ENCODE results near the gene NUP85.
"Not testable (repeated sequence)": the region's sequence is repeated elsewhere in the genome, so short reads cannot be mapped to it uniquely, and the experiment has no call there.

NUP85 gene

DNA sequence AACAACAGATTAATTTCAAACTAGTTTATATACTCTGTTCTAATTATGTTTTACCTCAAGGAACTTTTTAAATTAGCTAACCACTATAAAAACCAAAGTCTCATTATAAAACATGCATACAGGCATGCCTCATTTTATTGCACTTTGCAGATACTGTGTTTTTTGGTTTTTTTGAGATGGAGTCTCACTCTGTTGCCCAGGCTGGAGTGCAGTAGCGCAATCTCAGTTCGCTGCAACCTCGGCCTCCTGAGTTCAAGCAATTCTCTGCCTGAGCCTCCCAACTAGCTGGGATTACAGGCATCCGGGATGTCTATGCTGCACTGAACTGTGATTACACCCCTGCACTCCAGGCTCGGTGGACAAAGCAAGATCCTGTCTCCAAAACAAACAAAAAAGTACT lies 42.4 kb upstream of the NUP85 start:
- no peaks in the 10 kb centered on the region for H3K27me3 ChIP-seq (ENCODE audit: insufficient read depth, poor library complexity, severe bottlenecking)
- TF ChIP-seq SPI1 (IDR thresholded peaks at IDR 0.05; ENCODE audit: borderline replicate concordance, low read depth) (no peak), POLR2AphosphoS5 (IDR thresholded peaks at IDR 0.05; ENCODE audit: low read depth) (no peak), CTCF (IDR thresholded peaks at IDR 0.05; ENCODE audit: insufficient read depth, low read length) (no peak), GABPA (IDR thresholded peaks at IDR 0.05; ENCODE audit: low read depth) (no peak)
- TF ChIP-seq, protein P1, sequence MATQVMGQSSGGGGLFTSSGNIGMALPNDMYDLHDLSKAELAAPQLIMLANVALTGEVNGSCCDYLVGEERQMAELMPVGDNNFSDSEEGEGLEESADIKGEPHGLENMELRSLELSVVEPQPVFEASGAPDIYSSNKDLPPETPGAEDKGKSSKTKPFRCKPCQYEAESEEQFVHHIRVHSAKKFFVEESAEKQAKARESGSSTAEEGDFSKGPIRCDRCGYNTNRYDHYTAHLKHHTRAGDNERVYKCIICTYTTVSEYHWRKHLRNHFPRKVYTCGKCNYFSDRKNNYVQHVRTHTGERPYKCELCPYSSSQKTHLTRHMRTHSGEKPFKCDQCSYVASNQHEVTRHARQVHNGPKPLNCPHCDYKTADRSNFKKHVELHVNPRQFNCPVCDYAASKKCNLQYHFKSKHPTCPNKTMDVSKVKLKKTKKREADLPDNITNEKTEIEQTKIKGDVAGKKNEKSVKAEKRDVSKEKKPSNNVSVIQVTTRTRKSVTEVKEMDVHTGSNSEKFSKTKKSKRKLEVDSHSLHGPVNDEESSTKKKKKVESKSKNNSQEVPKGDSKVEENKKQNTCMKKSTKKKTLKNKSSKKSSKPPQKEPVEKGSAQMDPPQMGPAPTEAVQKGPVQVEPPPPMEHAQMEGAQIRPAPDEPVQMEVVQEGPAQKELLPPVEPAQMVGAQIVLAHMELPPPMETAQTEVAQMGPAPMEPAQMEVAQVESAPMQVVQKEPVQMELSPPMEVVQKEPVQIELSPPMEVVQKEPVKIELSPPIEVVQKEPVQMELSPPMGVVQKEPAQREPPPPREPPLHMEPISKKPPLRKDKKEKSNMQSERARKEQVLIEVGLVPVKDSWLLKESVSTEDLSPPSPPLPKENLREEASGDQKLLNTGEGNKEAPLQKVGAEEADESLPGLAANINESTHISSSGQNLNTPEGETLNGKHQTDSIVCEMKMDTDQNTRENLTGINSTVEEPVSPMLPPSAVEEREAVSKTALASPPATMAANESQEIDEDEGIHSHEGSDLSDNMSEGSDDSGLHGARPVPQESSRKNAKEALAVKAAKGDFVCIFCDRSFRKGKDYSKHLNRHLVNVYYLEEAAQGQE (IDR thresholded peaks at IDR 0.05; ENCODE audit: insufficient replicate concordance, low read depth) = no peak
- H3K4me3 ChIP-seq (replicated peaks; ENCODE audit: insufficient read depth, low read length) = no peak overlapping the region
- H3K27ac ChIP-seq (replicated peaks) = no peak overlapping the region
- no peak for DNase-seq (ENCODE audit: low read depth in 1 of 2, low spot score in 1 of 2)

- not testable (repeated sequence) for H3K4me3 ChIP-seq (replicated peaks; ENCODE audit: insufficient read depth, low read length); DNase-seq (ENCODE audit: low read depth in 1 of 2, low spot score in 1 of 2); H3K27me3 ChIP-seq (ENCODE audit: insufficient read depth, poor library complexity, severe bottlenecking); H3K27ac ChIP-seq (replicated peaks)
These were observed 40.9 kb upstream of the NUP85 start for GRCh38 chr17:75164606-75165005.

- Histone ChIP-seq H3K4me3 (replicated peaks; ENCODE audit: insufficient read depth, low read length) (no peak overlapping the region), H3K27me3 (ENCODE audit: insufficient read depth, poor library complexity, severe bottlenecking) (no peaks in the 10 kb centered on the region), H3K27ac (replicated peaks) (no peak overlapping the region)
- no peak for DNase-seq (ENCODE audit: low read depth in 1 of 2, low spot score in 1 of 2)
- TF ChIP-seq CTCF (IDR thresholded peaks at IDR 0.05; ENCODE audit: insufficient read depth, low read length) (no peak), POLR2AphosphoS5 (IDR thresholded peaks at IDR 0.05; ENCODE audit: low read depth) (no peak), SPI1 (IDR thresholded peaks at IDR 0.05; ENCODE audit: borderline replicate concordance, low read depth) (no peak), GABPA (IDR thresholded peaks at IDR 0.05; ENCODE audit: low read depth) (no peak)
- TF ChIP-seq, protein P1 (IDR thresholded peaks at IDR 0.05; ENCODE audit: insufficient replicate concordance, low read depth) = no peak
These were observed 36.5 kb upstream of the NUP85 start for GRCh38 chr17:75168998-75169397.

- H3K27me3 ChIP-seq (ENCODE audit: insufficient read depth, poor library complexity, severe bottlenecking) = no peaks in the 10 kb centered on the region
- no peak overlapping the region for H3K4me3 ChIP-seq (replicated peaks; ENCODE audit: insufficient read depth, low read length)
- DNase-seq (ENCODE audit: low read depth in 1 of 2, low spot score in 1 of 2) = no peak
- no peak for TF ChIP-seq GABPA (IDR thresholded peaks at IDR 0.05; ENCODE audit: low read depth)
- TF ChIP-seq, protein P1 (IDR thresholded peaks at IDR 0.05; ENCODE audit: insufficient replicate concordance, low read depth) = no peak
- no peak for TF ChIP-seq SPI1 (IDR thresholded peaks at IDR 0.05; ENCODE audit: borderline replicate concordance, low read depth)
- no peak for TF ChIP-seq POLR2AphosphoS5 (IDR thresholded peaks at IDR 0.05; ENCODE audit: low read depth)
- no peak for TF ChIP-seq CTCF (IDR thresholded peaks at IDR 0.05; ENCODE audit: insufficient read depth, low read length)
- no peak overlapping the region for H3K27ac ChIP-seq (replicated peaks)
These were observed 32.0 kb upstream of the NUP85 start for GRCh38 chr17:75173526-75173925.
